ENCODE data around the gene MTMR10. TPM values are rescaled to one million over a fixed set of nuclear protein-coding genes. Genes with fewer than 3 reads are reported as not detected.

The MTMR10 gene
- total RNA-seq, 1 experiment from 2014 or later = 25.5 TPM

DNA sequence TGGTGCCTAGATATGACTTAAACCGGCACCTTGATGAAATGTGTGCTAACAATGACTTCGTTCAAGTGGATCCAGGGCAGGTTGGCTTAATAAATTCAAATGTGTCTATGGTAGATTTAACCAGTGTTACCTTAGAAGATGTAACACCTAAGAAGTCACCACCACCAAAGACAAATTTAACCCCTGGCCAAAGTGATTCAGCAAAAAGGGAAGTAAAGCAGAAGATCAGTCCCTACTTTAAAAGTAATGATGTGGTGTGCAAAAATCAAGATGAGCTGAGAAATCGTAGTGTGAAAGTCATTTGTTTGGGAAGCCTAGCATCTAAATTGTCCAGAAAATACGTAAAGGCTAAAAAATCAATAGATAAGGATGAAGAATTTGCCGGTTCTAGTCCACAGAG is 86.6 kb downstream of the MTMR10 start:
- H3K4me3 ChIP-seq (ENCODE audit: low read length) = no peak overlapping the region
- no peak for DNase-seq
- no peaks in the 10 kb centered on the region for H3K9me2 ChIP-seq (replicated peaks; ENCODE audit: insufficient read depth, low read length)
- no peaks in the 10 kb centered on the region for H4K20me1 ChIP-seq (ENCODE audit: insufficient read depth, low read depth, low read length)
- H3K79me2 ChIP-seq (ENCODE audit: low read length) = no peaks in the 10 kb centered on the region; the same call in 1 of the 2 replicates
- H3K36me3 ChIP-seq (ENCODE audit: insufficient read depth, low read length) = peaks cover 14% of the 10 kb centered on the region; the same call in 1 of the 2 replicates
- peaks cover 5% of the 10 kb centered on the region for H3K4me1 ChIP-seq (ENCODE audit: low read length)
- no peaks in the 10 kb centered on the region for H3K9me3 ChIP-seq (ENCODE audit: low read length)
- H3K4me2 ChIP-seq (ENCODE audit: low read depth, low read length, poor library complexity, severe bottlenecking) = peak overlapping the region; percentile 68
- no peak overlapping the region for H3K27ac ChIP-seq (ENCODE audit: low read length)
- H3K27me3 ChIP-seq (ENCODE audit: low read length) = no peaks in the 10 kb centered on the region
- no peak overlapping the region for H3K9ac ChIP-seq (ENCODE audit: low read length)
- no peak overlapping the region for H2AFZ ChIP-seq (ENCODE audit: low read length)

- Histone ChIP-seq H3K79me2 (ENCODE audit: low read length) (no peaks in the 10 kb centered on the region; the same call in 1 of the 2 replicates), H2AFZ (ENCODE audit: low read length) (no peak within 1 kb of the TSS), H3K9ac (ENCODE audit: low read length) (peak within 1 kb of the TSS; percentile 68), H3K36me3 (ENCODE audit: insufficient read depth, low read length) (peaks cover 14% of the 10 kb centered on the region; the same call in 1 of the 2 replicates), H3K9me2 (replicated peaks; ENCODE audit: insufficient read depth, low read length) (no peaks in the 10 kb centered on the region), H3K4me1 (ENCODE audit: low read length) (peaks cover 5% of the 10 kb centered on the region), H3K27me3 (ENCODE audit: low read length) (no peaks in the 10 kb centered on the region), H3K4me3 (ENCODE audit: low read length) (peak within 1 kb of the TSS; percentile 65), H3K27ac (ENCODE audit: low read length) (no peak within 1 kb of the TSS), H3K9me3 (ENCODE audit: low read length) (no peaks in the 10 kb centered on the region), H3K4me2 (ENCODE audit: low read depth, low read length, poor library complexity, severe bottlenecking) (peak within 1 kb of the TSS; percentile 68), H4K20me1 (ENCODE audit: insufficient read depth, low read depth, low read length) (no peaks in the 10 kb centered on the region)
- peak; percentile 68 for DNase-seq
These were observed 87.8 kb downstream of the MTMR10 start, which contains the start of gene FAN1 for GRCh38 chr15:30903497-30904187. TSS of gene FAN1 (plus strand) at chr15:30903915. CDS start at chr15:30904664, 749 bp downstream.

- no peak for DNase-seq
- Histone ChIP-seq H3K79me2 (ENCODE audit: low read length) (peaks cover 3% of the 10 kb centered on the region; the same call in 1 of the 2 replicates), H3K4me3 (ENCODE audit: low read length) (no peak overlapping the region), H3K9me2 (replicated peaks; ENCODE audit: insufficient read depth, low read length) (no peaks in the 10 kb centered on the region), H3K27me3 (ENCODE audit: low read length) (no peaks in the 10 kb centered on the region), H2AFZ (ENCODE audit: low read length) (no peak overlapping the region), H3K4me1 (ENCODE audit: low read length) (peaks cover 5% of the 10 kb centered on the region), H3K9ac (ENCODE audit: low read length) (no peak overlapping the region), H3K9me3 (ENCODE audit: low read length) (no peaks in the 10 kb centered on the region), H4K20me1 (ENCODE audit: insufficient read depth, low read depth, low read length) (no peaks in the 10 kb centered on the region), H3K27ac (ENCODE audit: low read length) (no peak overlapping the region), H3K4me2 (ENCODE audit: low read depth, low read length, poor library complexity, severe bottlenecking) (no peak overlapping the region), H3K36me3 (ENCODE audit: insufficient read depth, low read length) (peaks cover 11% of the 10 kb centered on the region; the same call in 1 of the 2 replicates)
These were observed 89.5 kb downstream of the MTMR10 start for GRCh38 chr15:30901889-30902288.

DNA sequence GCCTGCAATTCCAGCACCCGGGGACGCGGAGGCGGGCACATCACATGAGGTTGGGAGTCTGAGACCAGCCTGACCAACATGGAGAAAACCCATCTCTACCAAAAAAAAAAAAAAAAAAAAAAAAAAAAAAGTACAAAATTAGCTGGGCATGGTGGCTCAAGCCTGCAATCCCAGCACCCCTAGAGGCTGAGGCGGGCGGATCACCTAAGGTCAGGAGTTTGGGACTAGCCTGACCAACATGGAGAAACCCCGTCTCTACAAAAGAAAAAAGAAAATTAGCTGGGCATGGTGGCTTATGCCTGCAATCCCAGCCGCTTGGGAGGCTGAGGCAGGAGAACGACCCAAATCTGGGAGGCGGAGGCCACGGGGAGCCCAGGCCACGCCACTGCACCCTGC is 95.2 kb downstream of the MTMR10 start:
- Histone ChIP-seq H3K4me2 (ENCODE audit: low read depth, low read length, poor library complexity, severe bottlenecking) (no peak overlapping the region), H3K9me2 (replicated peaks; ENCODE audit: insufficient read depth, low read length) (no peaks in the 10 kb centered on the region), H2AFZ (ENCODE audit: low read length) (no peak overlapping the region), H3K79me2 (ENCODE audit: low read length) (peaks cover 6% of the 10 kb centered on the region; the same call in 1 of the 2 replicates), H3K27me3 (ENCODE audit: low read length) (no peaks in the 10 kb centered on the region), H4K20me1 (ENCODE audit: insufficient read depth, low read depth, low read length) (no peaks in the 10 kb centered on the region), H3K9ac (ENCODE audit: low read length) (no peak overlapping the region), H3K4me3 (ENCODE audit: low read length) (no peak overlapping the region), H3K4me1 (ENCODE audit: low read length) (no peaks in the 10 kb centered on the region), H3K27ac (ENCODE audit: low read length) (no peak overlapping the region), H3K36me3 (ENCODE audit: insufficient read depth, low read length) (0 out of 2 replicates have a peak, but pooled peaks cover 3% of the 10 kb centered on the region), H3K9me3 (ENCODE audit: low read length) (no peaks in the 10 kb centered on the region)
- DNase-seq = no peak

GRCh38 chr15:30895461-30896210 is 95.8 kb downstream of the MTMR10 start:
- H3K27me3 ChIP-seq (ENCODE audit: low read length) = no peaks in the 10 kb centered on the region

GRCh38 chr15:30889196-30889595 is 102.2 kb downstream of the MTMR10 start:
- no peak for DNase-seq
- Histone ChIP-seq H3K27ac (ENCODE audit: low read length) (no peak overlapping the region), H3K9me3 (ENCODE audit: low read length) (no peaks in the 10 kb centered on the region), H3K9ac (ENCODE audit: low read length) (no peak overlapping the region), H2AFZ (ENCODE audit: low read length) (no peak overlapping the region), H3K9me2 (replicated peaks; ENCODE audit: insufficient read depth, low read length) (no peaks in the 10 kb centered on the region), H3K4me1 (ENCODE audit: low read length) (no peaks in the 10 kb centered on the region), H3K79me2 (ENCODE audit: low read length) (peaks cover 42% of the 10 kb centered on the region), H4K20me1 (ENCODE audit: insufficient read depth, low read depth, low read length) (no peaks in the 10 kb centered on the region), H3K4me2 (ENCODE audit: low read depth, low read length, poor library complexity, severe bottlenecking) (no peak overlapping the region), H3K27me3 (ENCODE audit: low read length) (no peaks in the 10 kb centered on the region), H3K4me3 (ENCODE audit: low read length) (no peak overlapping the region), H3K36me3 (ENCODE audit: insufficient read depth, low read length) (0 out of 2 replicates have a peak, but pooled peaks cover 2% of the 10 kb centered on the region)

More at GRCh38 chr15:30895461-30896210, 95.8 kb downstream of the MTMR10 start:
- no peak overlapping the region for H3K4me2 ChIP-seq (ENCODE audit: low read depth, low read length, poor library complexity, severe bottlenecking)
- H3K9me2 ChIP-seq (replicated peaks; ENCODE audit: insufficient read depth, low read length) = no peaks in the 10 kb centered on the region
- no peak overlapping the region for H3K9ac ChIP-seq (ENCODE audit: low read length)
- H3K79me2 ChIP-seq (ENCODE audit: low read length) = peaks cover 11% of the 10 kb centered on the region; the same call in 1 of the 2 replicates
- no peaks in the 10 kb centered on the region for H3K9me3 ChIP-seq (ENCODE audit: low read length)
- H3K4me1 ChIP-seq (ENCODE audit: low read length) = no peaks in the 10 kb centered on the region
- DNase-seq = no peak
- H3K36me3 ChIP-seq (ENCODE audit: insufficient read depth, low read length) = no peaks in the 10 kb centered on the region
- no peak overlapping the region for H2AFZ ChIP-seq (ENCODE audit: low read length)
- no peaks in the 10 kb centered on the region for H4K20me1 ChIP-seq (ENCODE audit: insufficient read depth, low read depth, low read length)
- H3K27ac ChIP-seq (ENCODE audit: low read length) = no peak overlapping the region
- H3K4me3 ChIP-seq (ENCODE audit: low read length) = no peak overlapping the region

Small RNA genes within 50 kb of the gene (small RNA-seq; reads per million reads assigned to genes)
- gene RNU6-466P = not detected

Other genes with a start within 250 kb of the MTMR10 start
- gene FAN1, start 87.7 kb downstream of the MTMR10 start, total RNA-seq (2014; rRNA removed; shearing (Covaris generic); ENCODE audit: low replicate concordance) = 18.1 and 43.1 TPM in 2 replicates
- gene TRPM1, start 110.1 kb upstream of the MTMR10 start, total RNA-seq (2014; rRNA removed; shearing (Covaris generic); ENCODE audit: low replicate concordance) = not detected in 2 replicates

All from Karpas-422 (cell line).